ENCODE measurements around the gene ENTREP3. TPM values are rescaled to one million over a fixed set of nuclear protein-coding genes. Genes with fewer than 3 reads are reported as not detected.
"Not testable (repeated sequence)": the region's sequence is repeated elsewhere in the genome, so short reads cannot be mapped to it uniquely, and the experiment has no call there.

ENTREP3 gene
- total RNA-seq, 1 donor from 2014 or later: 22.9 TPM

GRCh38 chr1:155219592-155220031 is 35.7 kb downstream of the ENTREP3 start:
- Histone ChIP-seq H3K4me1 (peaks cover 25% of the 10 kb centered on the region), H3K27me3 (ENCODE audit: low read depth) (no peaks in the 10 kb centered on the region), H3K27ac (peak overlapping the region; percentile 18), H3K36me3 (no peaks in the 10 kb centered on the region), H3K4me3 (no peak overlapping the region), H3K9me3 (no peaks in the 10 kb centered on the region)
- ATAC-seq: peak; percentile 63 to 64
- no peak for TF ChIP-seq CTCF (IDR thresholded peaks at IDR 0.05)
- intact Hi-C loops (cut with DNase I): no loop called here
- no peak for DNase-seq

GRCh38 chr1:155218854-155219591 is 36.3 kb downstream of the ENTREP3 start:
- peak overlapping the region; percentile 18 for H3K27ac ChIP-seq
- H3K36me3 ChIP-seq: no peaks in the 10 kb centered on the region
- TF ChIP-seq CTCF (IDR thresholded peaks at IDR 0.05): no peak
- ATAC-seq (peak; percentile 45 to 76), DNase-seq (no peak)
- H3K4me1 ChIP-seq: peaks cover 19% of the 10 kb centered on the region
- H3K9me3 ChIP-seq: no peaks in the 10 kb centered on the region
- no peaks in the 10 kb centered on the region for H3K27me3 ChIP-seq (ENCODE audit: low read depth)
- intact Hi-C loops (cut with DNase I): no loop called here
- no peak overlapping the region for H3K4me3 ChIP-seq

DNA sequence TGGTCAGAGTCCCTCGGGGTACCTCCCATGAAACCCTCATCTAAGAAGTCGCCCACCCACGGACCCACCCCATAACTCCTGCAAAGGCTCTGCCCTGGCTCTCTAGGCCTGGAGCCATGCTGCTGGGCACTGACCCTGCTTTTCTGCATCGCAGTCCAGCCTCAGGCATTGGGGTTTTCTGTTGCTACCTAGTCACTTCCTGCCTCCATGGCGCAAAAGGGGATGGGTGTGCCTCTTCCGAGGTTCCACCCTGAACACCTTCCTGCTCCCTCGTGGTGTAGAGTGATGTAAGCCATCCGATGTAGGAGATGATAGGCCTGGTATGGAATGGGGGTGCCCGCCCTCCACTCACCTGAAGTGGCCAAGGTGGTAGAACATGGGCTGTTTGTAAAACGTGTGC is 40.6 kb downstream of the ENTREP3 start:
- H3K27ac ChIP-seq; ATAC-seq; intact Hi-C loops (cut with DNase I); H3K9me3 ChIP-seq; H3K4me3 ChIP-seq; H3K36me3 ChIP-seq; DNase-seq; H3K27me3 ChIP-seq (ENCODE audit: low read depth): not testable (repeated sequence)
- peaks cover 19% of the 10 kb centered on the region for H3K4me1 ChIP-seq

GRCh38 chr1:155212051-155212440 is 43.2 kb downstream of the ENTREP3 start:
- H3K9me3 ChIP-seq; H3K4me3 ChIP-seq; DNase-seq; H3K36me3 ChIP-seq; ATAC-seq; H3K27me3 ChIP-seq (ENCODE audit: low read depth); H3K27ac ChIP-seq; intact Hi-C loops (cut with DNase I): not testable (repeated sequence)
- peaks cover 27% of the 10 kb centered on the region for H3K4me1 ChIP-seq

- H3K9me3 ChIP-seq; H3K27ac ChIP-seq; intact Hi-C loops (cut with DNase I); H3K36me3 ChIP-seq; ATAC-seq; H3K4me3 ChIP-seq; H3K27me3 ChIP-seq (ENCODE audit: low read depth); DNase-seq: not testable (repeated sequence)
- peaks cover 33% of the 10 kb centered on the region for H3K4me1 ChIP-seq
These were observed 43.8 kb downstream of the ENTREP3 start for GRCh38 chr1:155211381-155212050.

DNA sequence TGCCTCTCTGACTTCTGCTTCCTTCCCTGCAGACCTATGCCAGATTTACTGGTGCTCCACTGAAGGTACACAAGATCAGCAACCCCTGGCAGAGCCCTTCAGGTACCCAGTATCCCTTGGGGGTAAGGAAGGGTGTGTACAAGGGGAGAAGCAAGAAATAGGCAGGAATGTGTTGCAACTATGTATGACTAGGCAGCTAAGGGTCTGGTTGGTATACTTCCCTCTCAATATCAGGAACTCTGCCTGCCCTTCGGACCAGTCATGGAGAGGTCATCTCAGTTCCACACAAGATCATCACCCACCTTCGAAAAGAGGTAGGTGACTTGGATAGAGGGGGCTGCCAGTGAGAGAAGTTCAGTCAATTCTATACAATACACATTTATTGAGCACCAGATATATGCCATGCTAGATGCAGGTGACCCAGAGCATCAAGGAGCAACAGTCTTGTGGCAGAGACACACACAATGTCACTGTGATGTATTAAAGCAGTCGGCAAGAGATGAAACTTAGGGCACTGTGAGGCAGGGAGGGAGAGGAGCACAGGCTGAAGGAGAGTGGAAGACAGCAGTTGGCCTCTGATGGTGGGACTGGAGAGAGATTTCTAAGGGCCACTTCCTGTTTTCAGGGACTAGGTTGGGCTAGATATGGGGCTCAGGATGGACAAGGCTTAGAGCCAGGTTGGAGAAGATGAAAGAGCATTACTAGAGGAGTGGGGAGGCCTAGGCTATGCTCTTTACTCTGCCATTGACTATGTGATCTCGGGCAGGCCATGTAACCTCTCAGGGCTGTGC is 44.8 kb downstream of the ENTREP3 start:
- peaks cover 8% of the 10 kb centered on the region for H3K36me3 ChIP-seq
- TF ChIP-seq CTCF (IDR thresholded peaks at IDR 0.05): no peak
- DNase-seq (no peak), ATAC-seq (no peak)
- H3K27me3 ChIP-seq (ENCODE audit: low read depth): no peaks in the 10 kb centered on the region
- no peak overlapping the region for H3K27ac ChIP-seq
- peaks cover 33% of the 10 kb centered on the region for H3K4me1 ChIP-seq
- no peak overlapping the region for H3K4me3 ChIP-seq
- intact Hi-C loops (cut with DNase I): no loop called here
- no peaks in the 10 kb centered on the region for H3K9me3 ChIP-seq
